Stimulated activated effector memory CD8-positive, alpha-beta T cell treated with anti-CD3 and anti-CD28 coated beads, Interleukin-12 subunit alpha, Interleukin-12 subunit beta, amount 100 ng/mL, for 72 hours (primary cell): Measurements from ENCODE around the gene HMMR.
"Not testable (repeated sequence)": the region's sequence is repeated elsewhere in the genome, so short reads cannot be mapped to it uniquely, and the experiment has no call there.

Experiments used
- ATAC-seq: fragments of 150-1000 bp; cut with Tn5 transposase; 2 replicates; pipeline ENCODE4 v1.10.0; 2021
- DNase-seq, 2 donors: peaks; one replicate each; pipeline ENCODE4 v3.0.0; 2021 to 2022; ENCODE audit warnings: low spot score in 2 of 2
- H3K27ac Mint-ChIP-seq: one replicate; pipeline ENCODE4 v1.8.0; 2022; ENCODE audit warnings: mild to moderate bottlenecking, mixed read lengths
- H3K36me3 Mint-ChIP-seq: one replicate; pipeline ENCODE4 v1.8.0; 2022; ENCODE audit warnings: mild to moderate bottlenecking, mixed read lengths
- H3K4me1 Mint-ChIP-seq: one replicate; pipeline ENCODE4 v1.8.0; 2022; ENCODE audit warnings: mixed read lengths
- H3K4me3 Mint-ChIP-seq: one replicate; pipeline ENCODE4 v1.8.0; 2022; ENCODE audit warnings: mild to moderate bottlenecking, mixed read lengths
- H3K9me3 Mint-ChIP-seq: one replicate; pipeline ENCODE4 v1.8.0; 2022; ENCODE audit warnings: mixed read lengths

HMMR gene

GRCh38 chr5:163448491-163448890 is 11.9 kb upstream of the HMMR start:
- Mint-ChIP-seq H3K9me3 (no peaks in the 10 kb centered on the region), H3K4me1 (no peaks in the 10 kb centered on the region), H3K27ac (peak overlapping the region; percentile 54), H3K4me3 (no peak overlapping the region), H3K36me3 (peaks cover 99% of the 10 kb centered on the region)
- no peak for DNase-seq
- no peak for ATAC-seq

GRCh38 chr5:163451489-163451888 is 8.9 kb upstream of the HMMR start:
- ATAC-seq (no peak), DNase-seq (no peak)
- Mint-ChIP-seq H3K4me1 (peaks cover 17% of the 10 kb centered on the region), H3K9me3 (no peaks in the 10 kb centered on the region), H3K27ac (no peak overlapping the region), H3K36me3 (peaks cover 99% of the 10 kb centered on the region), H3K4me3 (no peak overlapping the region)

GRCh38 chr5:163453705-163454104 is 6.7 kb upstream of the HMMR start:
- no peak for DNase-seq
- ATAC-seq: no peak
- no peak overlapping the region for H3K4me3 Mint-ChIP-seq
- H3K27ac Mint-ChIP-seq: no peak overlapping the region
- H3K36me3 Mint-ChIP-seq: peaks cover 93% of the 10 kb centered on the region
- H3K9me3 Mint-ChIP-seq: no peaks in the 10 kb centered on the region
- peaks cover 24% of the 10 kb centered on the region for H3K4me1 Mint-ChIP-seq

- H3K9me3 Mint-ChIP-seq, H3K4me3 Mint-ChIP-seq, H3K27ac Mint-ChIP-seq, DNase-seq, ATAC-seq: not testable (repeated sequence)
- Mint-ChIP-seq H3K4me1 (peaks cover 24% of the 10 kb centered on the region), H3K36me3 (peaks cover 93% of the 10 kb centered on the region)
Measured at GRCh38 chr5:163455406-163455805, 5.0 kb upstream of the HMMR start.

- Mint-ChIP-seq H3K36me3 (peaks cover 94% of the 10 kb centered on the region), H3K4me1 (peaks cover 24% of the 10 kb centered on the region), H3K9me3 (no peaks in the 10 kb centered on the region), H3K27ac (no peak overlapping the region), H3K4me3 (no peak overlapping the region)
- no peak for DNase-seq
- no peak for ATAC-seq
Measured at GRCh38 chr5:163456029-163456589, 4.3 kb upstream of the HMMR start.

- Mint-ChIP-seq H3K27ac (no peak overlapping the region), H3K9me3 (no peaks in the 10 kb centered on the region), H3K36me3 (peaks cover 94% of the 10 kb centered on the region), H3K4me1 (peaks cover 24% of the 10 kb centered on the region), H3K4me3 (no peak overlapping the region)
- ATAC-seq (no peak), DNase-seq (no peak)
Measured at GRCh38 chr5:163456840-163457239, 3.6 kb upstream of the HMMR start.

GRCh38 chr5:163458778-163459385 is 1.6 kb upstream of the HMMR start:
- DNase-seq: no peak
- Mint-ChIP-seq H3K36me3 (peaks cover 82% of the 10 kb centered on the region), H3K4me3 (peak overlapping the region; percentile 96), H3K9me3 (no peaks in the 10 kb centered on the region), H3K4me1 (peaks cover 24% of the 10 kb centered on the region), H3K27ac (peak overlapping the region; percentile 99)
- ATAC-seq: no peak

GRCh38 chr5:163459462-163459818 is 992 bp upstream of the HMMR start:
- ATAC-seq (no peak), DNase-seq (no peak)
- Mint-ChIP-seq H3K9me3 (no peaks in the 10 kb centered on the region), H3K4me1 (peaks cover 24% of the 10 kb centered on the region), H3K27ac (peak overlapping the region; percentile 99), H3K4me3 (peak overlapping the region; percentile 96), H3K36me3 (peaks cover 82% of the 10 kb centered on the region)

GRCh38 chr5:163459819-163460561 is 442 bp upstream of the HMMR start, which contains the start of gene NUDCD2:
NUDCD2 (minus strand) TSS chr5:163460102; CDS start chr5:163460050, 52 bp downstream.
- peak within 1 kb of the TSS; percentile 99 for H3K27ac Mint-ChIP-seq
- peaks cover 20% of the 10 kb centered on the region for H3K4me1 Mint-ChIP-seq
- no peaks in the 10 kb centered on the region for H3K9me3 Mint-ChIP-seq
- peak within 1 kb of the TSS; percentile 96 for H3K4me3 Mint-ChIP-seq
- peaks cover 82% of the 10 kb centered on the region for H3K36me3 Mint-ChIP-seq
- ATAC-seq: peak; percentile 89
- DNase-seq: peak; percentile 95 to 98

- DNase-seq (no peak), ATAC-seq (no peak)
- Mint-ChIP-seq H3K4me1 (no peaks in the 10 kb centered on the region), H3K27ac (no peak overlapping the region), H3K36me3 (peaks cover 54% of the 10 kb centered on the region), H3K9me3 (no peaks in the 10 kb centered on the region), H3K4me3 (no peak overlapping the region)
Measured at GRCh38 chr5:163463063-163463435, 2.6 kb downstream of the HMMR start.

GRCh38 chr5:163467682-163468081 is 7.2 kb downstream of the HMMR start:
- ATAC-seq (no peak), DNase-seq (no peak)
- Mint-ChIP-seq H3K36me3 (peaks cover 46% of the 10 kb centered on the region), H3K27ac (peak overlapping the region; percentile 26), H3K4me3 (no peak overlapping the region), H3K9me3 (no peaks in the 10 kb centered on the region), H3K4me1 (no peaks in the 10 kb centered on the region)

GRCh38 chr5:163473635-163474243 is 13.3 kb downstream of the HMMR start:
- Mint-ChIP-seq H3K36me3 (peaks cover 83% of the 10 kb centered on the region), H3K4me1 (no peaks in the 10 kb centered on the region), H3K27ac (no peak overlapping the region), H3K9me3 (no peaks in the 10 kb centered on the region), H3K4me3 (no peak overlapping the region)
- no peak for ATAC-seq
- DNase-seq: no peak

GRCh38 chr5:163475411-163475810 is 15.0 kb downstream of the HMMR start:
- DNase-seq (no peak), ATAC-seq (no peak)
- H3K4me1 Mint-ChIP-seq: no peaks in the 10 kb centered on the region
- H3K4me3 Mint-ChIP-seq: no peak overlapping the region
- peaks cover 82% of the 10 kb centered on the region for H3K36me3 Mint-ChIP-seq
- no peak overlapping the region for H3K27ac Mint-ChIP-seq
- H3K9me3 Mint-ChIP-seq: no peaks in the 10 kb centered on the region

GRCh38 chr5:163478126-163478981 is 17.9 kb downstream of the HMMR start:
- no peaks in the 10 kb centered on the region for H3K9me3 Mint-ChIP-seq
- no peak overlapping the region for H3K27ac Mint-ChIP-seq
- ATAC-seq: no peak
- no peak for DNase-seq
- no peak overlapping the region for H3K4me3 Mint-ChIP-seq
- H3K4me1 Mint-ChIP-seq: no peaks in the 10 kb centered on the region
- H3K36me3 Mint-ChIP-seq: peaks cover 76% of the 10 kb centered on the region

GRCh38 chr5:163478982-163479271 is 18.5 kb downstream of the HMMR start:
- H3K9me3 Mint-ChIP-seq: no peaks in the 10 kb centered on the region
- H3K27ac Mint-ChIP-seq: no peak overlapping the region
- DNase-seq (no peak), ATAC-seq (no peak)
- no peak overlapping the region for H3K4me3 Mint-ChIP-seq
- no peaks in the 10 kb centered on the region for H3K4me1 Mint-ChIP-seq
- peaks cover 78% of the 10 kb centered on the region for H3K36me3 Mint-ChIP-seq
